ENCODE measurements around the gene GPR161. TPM values are rescaled to one million over a fixed set of nuclear protein-coding genes. Genes with fewer than 3 reads are reported as not detected.

The GPR161 gene
- total and polyA plus RNA-seq, 10 of the 15 experiments (the other 5 are each of a cell fraction or from before 2014, with no cell fraction given), result 0.07 to 0.49 (median 0.34) TPM; not detected in 2

- Histone ChIP-seq H3K27ac (ENCODE audit: control insufficient read depth, insufficient read depth) (no peak overlapping the region), H3K4me1 (ENCODE audit: control insufficient read depth, insufficient read depth, low read length) (peaks cover 3% of the 10 kb centered on the region; the same call in 1 of the 2 replicates), H3K9ac (ENCODE audit: control insufficient read depth, insufficient read depth, low read length) (no peak overlapping the region), H3K36me3 (ENCODE audit: control insufficient read depth in 2 of 2, insufficient read depth in 2 of 2, low read length in 1 of 2) (no peaks in the 10 kb centered on the region), H3K9me3 (replicated peaks; ENCODE audit: control insufficient read depth, insufficient read depth, low read length) (peaks cover 5% of the 10 kb centered on the region; the same call in 2 of the 3 replicates), H2AFZ (ENCODE audit: control insufficient read depth, low read depth, low read length) (no peak overlapping the region), H3K4me3 (no peak overlapping the region), H3K27me3 (replicated peaks in 1 of 2; ENCODE audit: control insufficient read depth in 2 of 2, insufficient read depth in 2 of 2, low read length in 1 of 2) (no peaks in the 10 kb centered on the region), H4K20me1 (ENCODE audit: control insufficient read depth, insufficient read depth) (no peaks in the 10 kb centered on the region), H3K4me2 (ENCODE audit: control insufficient read depth, insufficient read depth) (no peak overlapping the region), H3K79me2 (ENCODE audit: control insufficient read depth, insufficient read depth, low read length) (no peaks in the 10 kb centered on the region)
- ChIA-PET SMC1A (ENCODE audit: uncharacterized antibody, unreplicated experiment) (interaction anchor here (0.8 to 1.5 kb wide), 2 partner anchors 11 to 12 kb away, joined by 3 to 4 read pairs; no protein-coding TSS in a partner anchor), CTCF (interaction anchor here (0.6 to 2.1 kb wide), 2 partner anchors 15 to 1547 kb away, joined by 3 to 13 read pairs; no protein-coding TSS in a partner anchor), POLR2A (interaction anchor here (1.6 kb wide), 1 partner anchor 66 kb away, joined by 4 read pairs; the partner anchor contains the start of gene SFT2D2), RAD21 (ENCODE audit: unreplicated experiment) (no interaction called here)
- no peak for DNase-seq (ENCODE audit: low read depth, low spot score)
- ATAC-seq, result no peak
- TF ChIP-seq STAT1 (conservative IDR thresholded peaks at IDR 0.05), result no peak
- no peak for TF ChIP-seq BACH1 (IDR thresholded peaks at IDR 0.05; ENCODE audit: borderline replicate concordance)
- in situ Hi-C loops (cut with MboI) (no loop called here), intact Hi-C loops (cut with micrococcal nuclease; ENCODE audit: unreplicated experiment) (no loop called here)
- FAIRE-seq, result no peak
- 28% methylated on average over 1 of the region's 1 CpG for WGBS (ENCODE audit: insufficient coverage, insufficient replicate concordance, low lambda C conversion rate, missing lambda C conversion rate)
- no TSS peak for BruUV-seq (replicated peaks)
Observed at GRCh38 chr1:168159979-168160378, 23.2 kb upstream of the GPR161 start.

GRCh38 chr1:168159251-168159650 lies 22.5 kb upstream of the GPR161 start:
- Histone ChIP-seq H3K79me2 (ENCODE audit: control insufficient read depth, insufficient read depth, low read length) (no peaks in the 10 kb centered on the region), H2AFZ (ENCODE audit: control insufficient read depth, low read depth, low read length) (no peak overlapping the region), H3K9ac (ENCODE audit: control insufficient read depth, insufficient read depth, low read length) (no peak overlapping the region), H3K27ac (ENCODE audit: control insufficient read depth, insufficient read depth) (no peak overlapping the region), H3K4me1 (ENCODE audit: control insufficient read depth, insufficient read depth, low read length) (peaks cover 3% of the 10 kb centered on the region; the same call in 1 of the 2 replicates), H3K4me2 (ENCODE audit: control insufficient read depth, insufficient read depth) (no peak overlapping the region), H3K9me3 (replicated peaks; ENCODE audit: control insufficient read depth, insufficient read depth, low read length) (peaks cover 5% of the 10 kb centered on the region; the same call in 2 of the 3 replicates), H4K20me1 (ENCODE audit: control insufficient read depth, insufficient read depth) (no peaks in the 10 kb centered on the region), H3K4me3 (no peak overlapping the region), H3K27me3 (replicated peaks in 1 of 2; ENCODE audit: control insufficient read depth in 2 of 2, insufficient read depth in 2 of 2, low read length in 1 of 2) (no peaks in the 10 kb centered on the region), H3K36me3 (ENCODE audit: control insufficient read depth in 2 of 2, insufficient read depth in 2 of 2, low read length in 1 of 2) (no peaks in the 10 kb centered on the region)
- ChIA-PET CTCF (interaction anchor here (0.6 to 2.1 kb wide), 2 partner anchors 14 to 1548 kb away, joined by 3 to 13 read pairs; no protein-coding TSS in a partner anchor), POLR2A (no interaction called here), SMC1A (ENCODE audit: uncharacterized antibody, unreplicated experiment) (interaction anchor here (0.8 kb wide), 1 partner anchor 13 kb away, joined by 3 read pairs; no protein-coding TSS in a partner anchor), RAD21 (ENCODE audit: unreplicated experiment) (no interaction called here)
- DNase-seq (ENCODE audit: low read depth, low spot score) (no peak), FAIRE-seq (no peak), ATAC-seq (no peak)
- intact Hi-C loops (cut with micrococcal nuclease; ENCODE audit: unreplicated experiment), result no loop called here
- WGBS (ENCODE audit: insufficient coverage, insufficient replicate concordance, low lambda C conversion rate, missing lambda C conversion rate), result 9% methylated on average over 1 of the region's 1 CpG
- BruUV-seq (replicated peaks), result no TSS peak
- in situ Hi-C loops (cut with MboI), result no loop called here
- TF ChIP-seq ZNF687 (IDR thresholded peaks at IDR 0.05) (no peak), GATAD2B (conservative IDR thresholded peaks at IDR 0.05; ENCODE audit: low read depth) (no peak), ZBTB33 (IDR thresholded peaks at IDR 0.05) (no peak), RFX5 (IDR thresholded peaks at IDR 0.05; ENCODE audit: low read depth, low read length) (no peak), ATF2 (IDR thresholded peaks at IDR 0.05; ENCODE audit: low read length) (no peak), ATF3 (IDR thresholded peaks at IDR 0.05; ENCODE audit: borderline replicate concordance, extremely low read depth, low read depth, low read length) (no peak), POLR2AphosphoS5 (IDR thresholded peaks at IDR 0.05; ENCODE audit: low read length) (no peak)
